Activated naive CD4-positive, alpha-beta T cell treated with anti-CD3 and anti-CD28 coated beads, Interleukin-2, amount 10 ng/mL, durations not matched to agents 7 days and 5 days (primary cell): ENCODE measurements around the gene EXOSC5.

Experiments used
- CTCF ChIA-PET: fragments of 350-600 bp; sonication (Branson Sonifier 250); formaldehyde crosslinking; loops from one replicate; lab custom pipeline; 2021; ENCODE audit warnings: antibody characterized with exemption; lab: Charles Lee
- DNase-seq: peaks from one replicate; pipeline ENCODE4 v3.0.0-alpha.2; 2020
- H3K27ac Mint-ChIP-seq: one replicate; pipeline ENCODE4 v1.8.0; 2021; ENCODE audit warnings: mild to moderate bottlenecking, moderate library complexity, mixed read lengths
- H3K27me3 Mint-ChIP-seq: one replicate; pipeline ENCODE4 v1.8.0; 2021; ENCODE audit warnings: mild to moderate bottlenecking, mixed read lengths
- H3K36me3 Mint-ChIP-seq: one replicate; pipeline ENCODE4 v1.8.0; 2021; ENCODE audit warnings: mixed read lengths
- H3K4me1 Mint-ChIP-seq: one replicate; pipeline ENCODE4 v1.8.0; 2021; ENCODE audit warnings: mixed read lengths
- H3K4me3 Mint-ChIP-seq: one replicate; pipeline ENCODE4 v1.8.0; 2021; ENCODE audit warnings: mild to moderate bottlenecking, moderate library complexity, mixed read lengths
- H3K9me3 Mint-ChIP-seq: one replicate; pipeline ENCODE4 v1.8.0; 2021; ENCODE audit warnings: mixed read lengths

Gene EXOSC5

GRCh38 chr19:41433171-41433570, 36.0 kb upstream of the EXOSC5 start:
- Mint-ChIP-seq H3K4me3 (no peak overlapping the region), H3K9me3 (no peaks in the 10 kb centered on the region), H3K36me3 (peaks cover 33% of the 10 kb centered on the region), H3K27me3 (no peaks in the 10 kb centered on the region), H3K27ac (no peak overlapping the region), H3K4me1 (peaks cover 25% of the 10 kb centered on the region)
- CTCF ChIA-PET, result no interaction called here
- no peak for DNase-seq

DNA sequence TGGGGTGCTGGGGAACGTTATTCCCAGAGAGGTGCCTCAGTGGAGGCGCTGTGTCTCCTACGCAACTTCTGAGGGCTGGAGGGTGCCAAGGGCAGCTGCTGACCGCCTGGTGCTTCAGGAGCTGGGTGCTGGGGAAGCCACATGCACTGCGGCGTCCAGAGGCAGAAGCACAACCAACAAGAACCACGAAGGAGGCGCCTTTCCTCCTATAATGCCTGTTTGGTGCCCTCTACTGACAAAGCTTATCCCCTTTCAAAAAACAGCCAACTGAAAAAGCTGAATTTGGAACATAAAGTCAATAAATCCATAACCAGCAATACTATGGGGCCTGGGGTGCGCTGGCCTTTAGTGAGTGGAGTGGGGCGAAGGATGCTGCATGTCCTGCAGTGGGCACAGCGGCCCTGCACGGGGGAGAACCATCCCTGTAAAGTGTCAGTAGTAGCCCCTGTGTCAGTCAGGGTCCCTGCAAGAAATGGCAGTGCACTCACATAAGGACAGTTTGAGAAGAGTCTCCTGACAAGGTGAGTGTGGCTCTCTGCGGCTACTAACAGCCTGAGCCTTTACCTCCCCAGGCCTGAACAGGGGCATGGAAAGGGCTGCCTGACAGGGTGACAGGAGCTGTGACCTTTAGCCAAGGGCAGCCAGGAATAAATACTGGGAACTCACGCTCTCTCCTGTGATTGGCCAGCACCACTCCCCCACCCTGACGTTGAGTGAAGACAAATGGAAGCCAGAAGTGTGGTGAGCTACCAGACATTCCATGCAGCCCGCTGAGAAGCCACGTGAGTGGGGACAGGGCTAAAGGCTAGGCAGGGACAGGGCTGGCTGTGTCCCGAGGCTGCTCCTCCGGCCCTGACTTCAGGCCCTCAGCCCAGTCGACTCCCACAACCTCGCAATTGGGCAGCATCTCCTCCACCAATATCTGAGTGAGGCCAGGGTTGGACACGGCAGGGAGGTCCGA, 34.5 kb upstream of the EXOSC5 start:
- CTCF ChIA-PET, result interaction anchor here (1.0 to 1.7 kb wide), 7 partner anchors 8 to 164 kb away, joined by 3 to 4 read pairs (median 3); partner anchors contain the start of genes DMAC2 and EXOSC5
- H3K27ac Mint-ChIP-seq, result no peak overlapping the region
- peaks cover 34% of the 10 kb centered on the region for H3K4me1 Mint-ChIP-seq
- no peak overlapping the region for H3K4me3 Mint-ChIP-seq
- DNase-seq, result peak; percentile 31
- no peaks in the 10 kb centered on the region for H3K9me3 Mint-ChIP-seq
- H3K36me3 Mint-ChIP-seq, result peaks cover 29% of the 10 kb centered on the region
- no peaks in the 10 kb centered on the region for H3K27me3 Mint-ChIP-seq

DNA sequence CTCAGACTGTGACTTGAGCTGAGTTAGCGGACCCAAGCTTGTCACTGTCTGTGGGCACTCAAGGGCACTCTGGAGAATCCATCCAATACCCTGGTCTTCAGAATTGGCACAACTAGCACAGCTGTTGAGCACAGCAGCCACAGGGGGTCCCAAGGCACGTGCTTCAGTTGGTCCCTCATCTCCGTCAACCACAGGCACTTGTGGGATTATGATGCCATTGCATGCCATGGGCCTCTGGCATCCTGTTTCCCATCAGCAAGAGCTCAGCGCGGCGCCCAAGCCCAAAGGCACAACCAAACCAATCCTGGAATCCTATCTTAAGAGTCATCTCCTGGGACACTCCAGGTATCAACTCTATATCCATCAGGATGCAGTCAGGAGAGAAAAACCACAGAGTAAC, 33.8 kb upstream of the EXOSC5 start:
- Mint-ChIP-seq H3K27me3 (no peaks in the 10 kb centered on the region), H3K4me1 (peaks cover 30% of the 10 kb centered on the region), H3K9me3 (no peaks in the 10 kb centered on the region), H3K4me3 (no peak overlapping the region), H3K27ac (no peak overlapping the region), H3K36me3 (peaks cover 22% of the 10 kb centered on the region)
- CTCF ChIA-PET, result interaction anchor here (0.7 to 1.7 kb wide), 7 partner anchors 8 to 165 kb away, joined by 3 to 4 read pairs (median 3); partner anchors contain the start of gene DMAC2
- DNase-seq, result no peak

- Mint-ChIP-seq H3K27me3 (no peaks in the 10 kb centered on the region), H3K36me3 (peaks cover 22% of the 10 kb centered on the region), H3K4me3 (peak overlapping the region; percentile 81), H3K9me3 (no peaks in the 10 kb centered on the region), H3K4me1 (peaks cover 30% of the 10 kb centered on the region), H3K27ac (peak overlapping the region; percentile 64)
- DNase-seq, result no peak
- CTCF ChIA-PET, result interaction anchor here (0.8 to 2.3 kb wide), 3 partner anchors 10 to 225 kb away, joined by 3 to 10 read pairs (median 4); partner anchors contain the start of gene DMAC2
These were observed 31.3 kb upstream of the EXOSC5 start for GRCh38 chr19:41428481-41428859.

DNA sequence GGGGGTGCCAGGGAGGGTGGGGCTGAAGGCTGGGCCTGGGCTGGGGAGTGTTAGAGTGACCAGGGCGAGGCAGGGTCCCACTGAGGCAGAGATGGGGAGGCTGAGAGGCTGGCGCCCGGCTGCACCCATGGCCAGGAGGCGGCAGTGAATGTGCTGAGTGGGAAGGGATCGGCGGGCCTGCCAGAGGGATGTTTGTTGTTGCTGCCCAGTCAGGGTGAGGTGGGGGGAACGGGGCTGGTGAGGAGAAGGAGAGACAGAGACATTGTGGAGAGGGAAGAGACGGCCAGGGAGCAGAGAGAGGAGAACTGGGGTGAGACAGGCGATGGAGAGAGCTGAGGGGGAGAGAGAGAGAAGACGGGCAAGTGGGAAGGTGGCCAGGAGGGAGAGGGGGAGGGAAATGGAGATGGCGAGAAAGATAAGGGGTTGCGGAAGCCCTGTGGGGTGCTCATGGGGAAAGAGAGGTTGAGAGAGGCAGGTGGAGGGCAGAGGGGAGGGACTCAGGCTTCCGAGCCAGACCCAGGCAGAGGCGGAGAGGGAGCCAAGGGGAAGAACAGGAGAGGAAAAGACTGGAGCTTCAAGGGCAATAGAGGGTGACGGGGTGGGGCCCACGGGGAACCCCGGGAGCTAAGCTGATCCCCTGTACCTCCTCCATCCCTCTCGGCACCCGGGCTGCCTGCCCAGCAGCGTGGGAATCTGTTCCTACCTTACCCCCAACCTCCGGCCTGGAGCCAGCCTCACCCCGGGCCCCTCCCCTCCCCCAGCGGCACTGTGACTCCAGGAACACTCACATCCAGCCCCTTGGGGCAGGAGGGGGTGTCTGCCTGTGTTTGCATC, 30.7 kb upstream of the EXOSC5 start:
- no peaks in the 10 kb centered on the region for H3K9me3 Mint-ChIP-seq
- peaks cover 18% of the 10 kb centered on the region for H3K36me3 Mint-ChIP-seq
- peak overlapping the region; percentile 78 for H3K27ac Mint-ChIP-seq
- no peaks in the 10 kb centered on the region for H3K27me3 Mint-ChIP-seq
- H3K4me3 Mint-ChIP-seq, result peak overlapping the region; percentile 81
- CTCF ChIA-PET, result interaction anchor here (0.8 to 2.3 kb wide), 3 partner anchors 11 to 32 kb away, joined by 3 to 10 read pairs (median 5); partner anchors contain the start of gene DMAC2
- peak; percentile 47 for DNase-seq
- peaks cover 30% of the 10 kb centered on the region for H3K4me1 Mint-ChIP-seq

DNA sequence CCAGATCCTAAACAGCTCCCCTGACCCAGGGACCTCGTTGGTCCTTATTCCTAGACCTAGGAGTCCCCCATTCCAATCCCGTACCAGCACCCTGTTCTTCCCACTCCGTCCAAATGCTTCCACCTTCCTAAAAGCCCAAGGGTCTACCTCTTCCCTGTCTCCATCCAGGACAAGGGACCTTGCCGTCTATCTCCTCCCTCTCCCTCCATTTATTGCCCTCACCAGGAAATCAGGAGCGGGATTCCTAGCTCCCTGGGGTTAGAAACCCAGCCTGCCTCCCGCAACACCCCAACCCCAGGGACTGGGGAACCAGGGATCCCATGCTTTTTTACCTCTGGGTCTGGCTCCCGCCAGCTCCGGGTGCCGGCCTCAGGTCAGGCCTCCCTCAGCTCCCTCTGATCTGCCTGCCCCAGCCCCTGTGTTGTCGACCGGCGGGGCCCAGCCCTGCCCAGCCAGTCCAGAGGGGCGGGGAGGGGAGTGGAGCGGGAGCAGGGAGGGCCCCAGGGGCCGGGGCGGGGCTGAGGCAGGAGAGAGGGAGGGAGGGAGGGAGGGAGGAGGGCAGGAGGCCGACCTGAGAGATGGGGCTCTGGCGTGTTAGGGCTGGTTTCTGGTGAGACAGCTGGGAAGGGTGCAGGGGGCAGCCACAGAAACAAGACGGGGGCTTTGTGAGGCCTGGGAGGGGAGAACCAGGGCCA, 29.9 kb upstream of the EXOSC5 start, which contains the start of gene B3GNT8:
Gene B3GNT8, minus strand, starts transcription at position 423 of the 695 bp plus-strand sequence. CDS start 596 bp downstream, outside the sequence.
- Mint-ChIP-seq H3K36me3 (peaks cover 13% of the 10 kb centered on the region), H3K9me3 (no peaks in the 10 kb centered on the region), H3K27me3 (no peaks in the 10 kb centered on the region), H3K4me3 (peak within 1 kb of the TSS; percentile 81), H3K27ac (peak within 1 kb of the TSS; percentile 78), H3K4me1 (peaks cover 30% of the 10 kb centered on the region)
- CTCF ChIA-PET, result interaction anchor here (1.7 kb wide), 1 partner anchor 22 kb away, joined by 5 read pairs; no protein-coding TSS in a partner anchor
- peak; percentile 66 for DNase-seq

- H3K4me3 Mint-ChIP-seq, result no peak overlapping the region
- no peaks in the 10 kb centered on the region for H3K9me3 Mint-ChIP-seq
- no peaks in the 10 kb centered on the region for H3K27me3 Mint-ChIP-seq
- peaks cover 12% of the 10 kb centered on the region for H3K36me3 Mint-ChIP-seq
- H3K27ac Mint-ChIP-seq, result peak overlapping the region; percentile 52
- peaks cover 27% of the 10 kb centered on the region for H3K4me1 Mint-ChIP-seq
- no peak for DNase-seq
- CTCF ChIA-PET, result interaction anchor here (1.7 kb wide), 1 partner anchor 23 kb away, joined by 5 read pairs; no protein-coding TSS in a partner anchor
These were observed 29.1 kb upstream of the EXOSC5 start for GRCh38 chr19:41426116-41426841.

DNA sequence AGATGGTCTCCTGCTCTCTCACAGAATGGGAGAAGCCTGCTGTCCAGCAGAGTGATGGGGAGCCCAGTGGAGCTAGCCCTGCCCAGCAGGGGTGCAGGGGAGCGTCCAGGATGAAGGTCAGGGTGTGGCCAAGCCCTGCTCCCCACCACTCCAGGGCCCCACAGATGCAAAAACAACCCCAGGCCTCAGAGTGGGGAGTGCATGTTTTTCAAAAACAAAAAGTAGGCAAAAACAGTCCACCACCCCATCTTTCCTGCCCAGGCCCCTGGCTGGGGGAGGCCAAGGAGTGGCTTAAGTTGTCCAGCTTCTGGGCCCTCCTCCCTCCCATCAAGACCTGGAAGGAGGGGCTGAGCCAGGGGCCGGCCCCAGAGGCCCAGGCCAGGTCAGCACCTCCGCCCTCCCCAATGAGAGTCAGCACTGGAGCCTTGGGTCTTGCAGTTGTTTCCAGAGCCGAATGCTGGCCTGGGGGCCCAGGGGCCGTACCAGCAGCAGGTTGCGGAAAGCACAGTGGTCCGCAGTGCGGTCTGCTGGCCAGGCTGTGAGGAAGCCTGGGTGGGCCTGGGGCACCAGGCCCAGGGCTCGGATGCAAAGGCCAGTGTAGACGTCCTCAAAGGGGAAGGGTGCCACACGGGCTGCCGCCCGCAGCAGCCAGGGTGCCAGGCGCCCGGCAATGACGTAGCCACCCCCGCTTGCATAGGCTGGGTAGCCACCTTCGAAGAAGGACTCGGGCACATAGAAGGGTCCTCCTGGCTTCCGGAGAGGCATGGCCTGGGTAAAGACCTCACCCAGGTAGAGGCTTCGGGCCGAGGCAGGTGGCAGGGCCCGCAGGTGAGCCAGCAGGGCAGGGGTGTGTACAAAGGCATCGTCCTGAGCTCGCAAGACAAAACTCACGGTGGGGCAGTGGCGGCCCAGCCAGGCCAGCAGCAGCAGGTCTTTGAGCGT, 28.3 kb upstream of the EXOSC5 start:
- Mint-ChIP-seq H3K27me3 (no peaks in the 10 kb centered on the region), H3K4me3 (no peak overlapping the region), H3K4me1 (peaks cover 27% of the 10 kb centered on the region), H3K9me3 (no peaks in the 10 kb centered on the region), H3K27ac (peak overlapping the region; percentile 52), H3K36me3 (peaks cover 11% of the 10 kb centered on the region)
- DNase-seq, result no peak
- CTCF ChIA-PET, result no interaction called here

GRCh38 chr19:41424335-41425173, 27.4 kb upstream of the EXOSC5 start:
- CTCF ChIA-PET, result no interaction called here
- Mint-ChIP-seq H3K9me3 (no peaks in the 10 kb centered on the region), H3K27ac (no peak overlapping the region), H3K27me3 (no peaks in the 10 kb centered on the region), H3K4me3 (no peak overlapping the region), H3K36me3 (peaks cover 11% of the 10 kb centered on the region), H3K4me1 (peaks cover 27% of the 10 kb centered on the region)
- no peak for DNase-seq

GRCh38 chr19:41422955-41423354, 25.8 kb upstream of the EXOSC5 start:
- Mint-ChIP-seq H3K4me3 (no peak overlapping the region), H3K27me3 (no peaks in the 10 kb centered on the region), H3K9me3 (no peaks in the 10 kb centered on the region), H3K27ac (no peak overlapping the region), H3K4me1 (peaks cover 13% of the 10 kb centered on the region), H3K36me3 (peaks cover 14% of the 10 kb centered on the region)
- CTCF ChIA-PET, result no interaction called here
- DNase-seq, result no peak

DNA sequence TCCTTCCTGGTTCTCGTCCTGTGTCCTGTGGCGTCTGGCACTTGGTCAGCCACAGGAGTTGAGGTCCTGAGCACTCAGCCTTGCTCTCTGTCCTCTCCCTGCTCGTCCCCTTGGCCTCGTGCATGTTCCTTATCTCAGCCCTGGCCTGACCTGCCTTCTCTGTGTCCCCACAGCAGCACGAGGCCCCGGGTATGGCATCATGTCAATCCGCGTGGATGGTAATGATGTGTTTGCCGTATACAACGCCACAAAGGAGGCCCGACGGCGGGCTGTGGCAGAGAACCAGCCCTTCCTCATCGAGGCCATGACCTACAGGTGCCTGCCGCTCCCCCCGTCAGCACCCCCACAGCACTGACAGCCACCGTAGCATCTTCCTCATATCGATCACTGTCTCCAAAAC, 25.3 kb upstream of the EXOSC5 start:
- no peaks in the 10 kb centered on the region for H3K27me3 Mint-ChIP-seq
- no peak for DNase-seq
- peaks cover 8% of the 10 kb centered on the region for H3K4me1 Mint-ChIP-seq
- H3K9me3 Mint-ChIP-seq, result no peaks in the 10 kb centered on the region
- CTCF ChIA-PET, result no interaction called here
- no peak overlapping the region for H3K4me3 Mint-ChIP-seq
- H3K27ac Mint-ChIP-seq, result no peak overlapping the region
- H3K36me3 Mint-ChIP-seq, result peaks cover 14% of the 10 kb centered on the region
